SK-N-SH (cell line): Measurements from ENCODE around the gene SLC25A48. TPM values are rescaled to one million over a fixed set of nuclear protein-coding genes. Genes with fewer than 3 reads are reported as not detected.

Experiments
- CTCF ChIA-PET: fragments of 300-600, 350-600 bp; formaldehyde crosslinking; extraction: SDS; loops from one replicate; lab custom pipeline; 2021; lab: Yijun Ruan, JAX
- POLR2A ChIA-PET: fragments of 350-600 bp; sonication (Branson Sonifier 250); formaldehyde crosslinking; extraction: SDS; loops from one replicate; lab custom pipeline; 2020; ENCODE audit warnings: antibody characterized with exemption, inconsistent platforms; lab: Yijun Ruan, JAX
- DNase-seq: peaks from one replicate; pipeline ENCODE4 v3.0.0; 2012
- H2AFZ ChIP-seq: fragments of 200-600 bp; sonication (generic); 2 replicates; pipeline ENCODE4 v1.8.1; 2016; ENCODE audit warnings: antibody characterized with exemption, mild to moderate bottlenecking, low read depth
- H3F3A ChIP-seq: fragments of 200-600 bp; sonication (generic); replicated peaks from 2 replicates; pipeline ENCODE3; 2016; ENCODE audit warnings: antibody characterized with exemption, mild to moderate bottlenecking; ENCODE audit not compliant: insufficient read depth
- H3K27ac ChIP-seq, 2 experiments: fragments of 200-500 bp in 1 of 2; fragments of 200-600 bp in 1 of 2; sonication (Bioruptor generic) in 1 of 2; sonication (generic), shearing (Covaris generic) in 1 of 2; 2 replicates each; pipeline versions ENCODE4 v1.5.1 to v1.6.1; 2014 to 2016; ENCODE audit warnings: low read depth in 2 of 2, inconsistent platforms in 1 of 2, low read length in 1 of 2, mild to moderate bottlenecking in 1 of 2, mixed read lengths in 1 of 2
- H3K27me3 ChIP-seq: fragments of 200-600 bp; sonication (generic), shearing (Covaris generic); 2 replicates; pipeline ENCODE4 v1.6.1; 2016; ENCODE audit warnings: mixed run types; ENCODE audit not compliant: insufficient read depth
- H3K36me3 ChIP-seq, 2 experiments: fragments of 200-500 bp in 1 of 2; fragments of 200-600 bp in 1 of 2; sonication (Bioruptor generic) in 1 of 2; sonication (generic) in 1 of 2; replicated peaks in 1 of 2; 2 replicates each; pipeline versions ENCODE3 to v1.5.1; 2014 to 2016; ENCODE audit warnings: low read length in 1 of 2, mild to moderate bottlenecking in 1 of 2; ENCODE audit not compliant: insufficient read depth in 2 of 2, control insufficient read depth in 1 of 2
- H3K4me1 ChIP-seq, 2 experiments: fragments of 200-500 bp in 1 of 2; fragments of 200-600 bp in 1 of 2; sonication (Bioruptor generic) in 1 of 2; sonication (generic), shearing (Covaris generic) in 1 of 2; 2 replicates each; pipeline versions ENCODE4 v1.5.1 to v1.6.1; 2014 to 2016; ENCODE audit warnings: low read depth in 1 of 2, low read length in 1 of 2, mixed run types in 1 of 2; ENCODE audit not compliant: insufficient read depth in 2 of 2, control insufficient read depth in 1 of 2
- H3K4me2 ChIP-seq: fragments of 200-600 bp; sonication (generic), shearing (Covaris generic); 2 replicates; pipeline ENCODE4 v1.6.1; 2017; ENCODE audit warnings: mixed run types
- H3K4me3 ChIP-seq, 2 experiments: fragments of 200-500 bp in 1 of 2; fragments of 200-600 bp in 1 of 2; sonication (Bioruptor generic) in 1 of 2; sonication (generic), shearing (Covaris generic) in 1 of 2; 2 replicates each; pipeline versions ENCODE4 v1.5.1 to v1.8.1; 2014 to 2016; ENCODE audit warnings: low read depth in 2 of 2, inconsistent platforms in 1 of 2, low read length in 1 of 2, mild to moderate bottlenecking in 1 of 2, mixed read lengths in 1 of 2, moderate library complexity in 1 of 2
- H3K79me2 ChIP-seq: fragments of 200-600 bp; sonication (generic); 2 replicates; pipeline ENCODE4 v1.8.1; 2017; ENCODE audit warnings: mild to moderate bottlenecking; ENCODE audit not compliant: insufficient read depth
- H3K9ac ChIP-seq: fragments of 200-600 bp; sonication (generic); 2 replicates; pipeline ENCODE4 v1.6.1; 2017; ENCODE audit warnings: mixed run types
- H3K9me2 ChIP-seq: fragments of 200-600 bp; sonication (generic); 2 replicates; pipeline ENCODE4 v1.6.1; 2017; ENCODE audit warnings: mixed run types
- H3K9me3 ChIP-seq: fragments of 200-600 bp; sonication (generic); 2 replicates; pipeline ENCODE4 v1.6.1; 2017; ENCODE audit warnings: mixed run types, mild to moderate bottlenecking, moderate library complexity
- H4K20me1 ChIP-seq: fragments of 200-600 bp; sonication (generic); 2 replicates; pipeline ENCODE4 v1.6.1; 2017; ENCODE audit warnings: mild to moderate bottlenecking, mixed run types; ENCODE audit not compliant: insufficient read depth
- ELF1 ChIP-seq: IDR thresholded peaks from 2 replicates; pipeline ENCODE4 v1.4.0; 2012
- EP300 ChIP-seq, 2 experiments: IDR thresholded peaks; 2 replicates each; pipeline versions ENCODE4 v1.4.0 to v1.6.1; 2012; ENCODE audit warnings: borderline replicate concordance in 1 of 2, low read depth in 1 of 2, low read length in 1 of 2
- EZH2phosphoT487 ChIP-seq: fragments of 200-600 bp; sonication (generic); IDR thresholded peaks from 2 replicates; pipeline ENCODE4 v1.6.1; 2017; ENCODE audit warnings: low read depth, mixed run types, mild to moderate bottlenecking, antibody characterized with exemption, moderate library complexity, borderline replicate concordance
- FOSL2 ChIP-seq: IDR thresholded peaks from 2 replicates; pipeline ENCODE4 v1.4.0; 2012; ENCODE audit warnings: low read depth, mild to moderate bottlenecking, moderate library complexity, borderline replicate concordance
- GATA2 ChIP-seq: sonication (generic); formaldehyde crosslinking; IDR thresholded peaks from 2 replicates; pipeline ENCODE4 v1.5.0; 2020; ENCODE audit warnings: mild to moderate bottlenecking, missing genetic modification reagents
- JUND ChIP-seq: IDR thresholded peaks from 2 replicates; pipeline ENCODE4 v1.4.0; 2012
- MXI1 ChIP-seq: IDR thresholded peaks from 2 replicates; pipeline ENCODE4 v1.6.1; 2012; ENCODE audit warnings: mild to moderate bottlenecking, low read depth, low read length, improper control_type of control experiment
- RXRA ChIP-seq: IDR thresholded peaks from 2 replicates; pipeline ENCODE4 v1.4.0; 2012; ENCODE audit warnings: low read depth, mild to moderate bottlenecking, borderline replicate concordance
- SIN3A ChIP-seq: IDR thresholded peaks from 2 replicates; pipeline ENCODE4 v1.6.1; 2012; ENCODE audit warnings: low read depth, mild to moderate bottlenecking, low read length, moderate library complexity, borderline replicate concordance
- SMC3 ChIP-seq: IDR thresholded peaks from 2 replicates; pipeline ENCODE4 v1.6.1; 2012; ENCODE audit warnings: low read depth, low read length, improper control_type of control experiment
- TCF12 ChIP-seq: IDR thresholded peaks from 2 replicates; pipeline ENCODE4 v1.4.0; 2012
- WGBS: methylation state at CpG from one replicate; pipeline ENCODE4 v1.1.6; 2017; ENCODE audit warnings: low lambda C conversion rate; 5-methylcytosine and 5-hydroxymethylcytosine counted together
- polyA plus RNA-seq, 3 experiments: library from polyadenylated mRNA; depleted of rRNA; stranded (reverse); fragments of >200 nt; gene quantifications; 2 replicates each; pipeline ENCODE4 v1.2.3, GENCODE V29; 2012
- TF ChIP-seq, protein P1 (sequence below): IDR thresholded peaks from 2 replicates; pipeline ENCODE4 v1.4.0; 2012; ENCODE audit warnings: low read depth, borderline replicate concordance
- TF ChIP-seq, protein P2 (sequence below): IDR thresholded peaks from 2 replicates; pipeline ENCODE4; 2012
- TF ChIP-seq, protein P3 (sequence below): fragments of 150-350 bp; IDR thresholded peaks from 2 replicates; pipeline ENCODE4 v1.6.1; 2017; ENCODE audit warnings: antibody characterized with exemption, low read length, low read depth, borderline replicate concordance

The SLC25A48 gene
- polyA plus RNA-seq, 1 of the 3 experiments (the other 2 are of a cell fraction) = 0.23 TPM

DNA sequence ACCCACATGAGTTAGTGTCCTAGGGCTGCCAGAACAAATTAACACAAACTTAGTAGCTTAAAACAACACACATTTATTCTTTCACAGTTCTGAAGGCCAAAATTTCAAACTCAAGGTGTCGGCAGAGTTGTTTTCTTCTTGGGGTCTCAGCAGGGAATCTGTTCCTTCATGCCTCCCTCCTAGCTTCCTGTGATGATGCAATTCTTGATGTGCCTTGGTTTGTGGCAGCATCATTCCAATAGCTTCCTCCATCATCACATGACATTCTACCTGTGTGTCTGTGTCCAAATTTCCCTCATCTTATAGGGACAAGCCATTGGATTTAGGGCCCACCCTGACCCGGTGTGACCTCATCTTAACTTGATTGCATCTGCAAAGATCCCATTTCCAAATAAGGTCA lies 12.2 kb upstream of the SLC25A48 start (continued):
- TF ChIP-seq, protein P1, sequence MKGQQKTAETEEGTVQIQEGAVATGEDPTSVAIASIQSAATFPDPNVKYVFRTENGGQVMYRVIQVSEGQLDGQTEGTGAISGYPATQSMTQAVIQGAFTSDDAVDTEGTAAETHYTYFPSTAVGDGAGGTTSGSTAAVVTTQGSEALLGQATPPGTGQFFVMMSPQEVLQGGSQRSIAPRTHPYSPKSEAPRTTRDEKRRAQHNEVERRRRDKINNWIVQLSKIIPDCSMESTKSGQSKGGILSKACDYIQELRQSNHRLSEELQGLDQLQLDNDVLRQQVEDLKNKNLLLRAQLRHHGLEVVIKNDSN = no peak
- TF ChIP-seq ELF1 (no peak), TCF12 (no peak), FOSL2 (no peak)
- TF ChIP-seq, protein P2, sequence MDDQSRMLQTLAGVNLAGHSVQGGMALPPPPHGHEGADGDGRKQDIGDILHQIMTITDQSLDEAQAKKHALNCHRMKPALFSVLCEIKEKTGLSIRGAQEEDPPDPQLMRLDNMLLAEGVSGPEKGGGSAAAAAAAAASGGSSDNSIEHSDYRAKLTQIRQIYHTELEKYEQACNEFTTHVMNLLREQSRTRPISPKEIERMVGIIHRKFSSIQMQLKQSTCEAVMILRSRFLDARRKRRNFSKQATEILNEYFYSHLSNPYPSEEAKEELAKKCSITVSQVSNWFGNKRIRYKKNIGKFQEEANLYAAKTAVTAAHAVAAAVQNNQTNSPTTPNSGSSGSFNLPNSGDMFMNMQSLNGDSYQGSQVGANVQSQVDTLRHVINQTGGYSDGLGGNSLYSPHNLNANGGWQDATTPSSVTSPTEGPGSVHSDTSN = no peak

DNA sequence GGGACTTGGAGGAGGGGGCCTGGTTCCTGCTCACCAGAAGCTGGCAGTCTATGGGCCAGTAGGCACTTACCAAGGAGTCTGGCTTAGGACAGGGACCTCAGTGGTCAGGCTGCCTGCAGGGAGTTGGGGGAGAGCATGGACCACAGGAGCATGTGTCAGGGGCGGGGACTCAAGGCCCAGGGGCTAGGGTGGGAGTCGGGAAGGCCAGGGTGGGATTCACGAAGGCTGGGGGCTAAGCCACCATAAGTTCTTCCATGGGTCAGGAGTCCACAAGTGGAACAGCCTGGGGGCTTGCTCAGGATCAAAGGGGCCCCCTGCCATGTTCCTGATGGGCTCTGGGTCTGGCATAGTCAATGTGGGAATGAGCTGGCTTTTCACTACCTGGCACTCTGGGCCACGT lies 11.5 kb upstream of the SLC25A48 start:
- H3K4me3 ChIP-seq = no peak overlapping the region
- no peaks in the 10 kb centered on the region for H3F3A ChIP-seq
- no peak overlapping the region for H2AFZ ChIP-seq
- no peaks in the 10 kb centered on the region for H3K9me2 ChIP-seq
- 7% methylated on average over 4 of the region's 4 CpGs for WGBS
- H4K20me1 ChIP-seq = no peaks in the 10 kb centered on the region
- no peak overlapping the region for H3K4me2 ChIP-seq
- TF ChIP-seq MXI1 = no peak
- TF ChIP-seq, protein P3, sequence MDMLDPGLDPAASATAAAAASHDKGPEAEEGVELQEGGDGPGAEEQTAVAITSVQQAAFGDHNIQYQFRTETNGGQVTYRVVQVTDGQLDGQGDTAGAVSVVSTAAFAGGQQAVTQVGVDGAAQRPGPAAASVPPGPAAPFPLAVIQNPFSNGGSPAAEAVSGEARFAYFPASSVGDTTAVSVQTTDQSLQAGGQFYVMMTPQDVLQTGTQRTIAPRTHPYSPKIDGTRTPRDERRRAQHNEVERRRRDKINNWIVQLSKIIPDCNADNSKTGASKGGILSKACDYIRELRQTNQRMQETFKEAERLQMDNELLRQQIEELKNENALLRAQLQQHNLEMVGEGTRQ = no peak
- TF ChIP-seq EP300 (IDR thresholded peaks at IDR 0.05; ENCODE audit: borderline replicate concordance in 1 of 2, low read depth in 1 of 2, low read length in 1 of 2) = no peak
- TF ChIP-seq, all 33 proteins: peak for 0
- Histone ChIP-seq H3K27me3 (no peaks in the 10 kb centered on the region), H3K27ac (no peak overlapping the region), H3K4me1 (no peaks in the 10 kb centered on the region), H3K9ac (no peak overlapping the region), H3K9me3 (no peaks in the 10 kb centered on the region), H3K36me3 (no peaks in the 10 kb centered on the region), H3K79me2 (no peaks in the 10 kb centered on the region)
- no peak for DNase-seq
- ChIA-PET CTCF (interaction anchor here (0.8 to 1.9 kb wide), 4 partner anchors 262 to 358 kb away, joined by 3 to 6 read pairs (median 4); no protein-coding TSS in a partner anchor), POLR2A (no interaction called here)

DNA sequence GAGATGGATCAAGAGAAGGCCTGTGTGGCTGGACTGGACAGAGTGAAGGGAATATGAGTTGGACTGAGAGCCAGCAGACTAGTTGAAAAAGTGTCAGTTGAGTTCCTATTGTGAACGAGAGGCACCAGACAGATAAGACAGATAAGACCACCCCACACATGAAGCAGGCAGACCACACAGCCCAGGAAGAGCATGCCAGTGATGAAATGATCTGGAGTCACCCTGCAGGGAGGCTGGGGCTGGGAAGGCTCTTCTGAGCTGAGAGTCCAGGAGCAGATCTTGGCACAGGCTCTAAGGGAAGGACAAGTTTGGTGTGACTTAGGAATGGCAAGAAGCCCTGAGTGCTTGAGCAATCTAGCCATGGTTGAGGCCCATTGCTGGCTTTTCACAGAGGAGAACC lies 10.6 kb upstream of the SLC25A48 start:
- Histone ChIP-seq H3K4me1 (no peaks in the 10 kb centered on the region), H3K4me2 (no peak overlapping the region), H3K4me3 (no peak overlapping the region), H3K79me2 (no peaks in the 10 kb centered on the region), H3K9me2 (no peaks in the 10 kb centered on the region), H2AFZ (no peak overlapping the region), H4K20me1 (no peaks in the 10 kb centered on the region), H3K36me3 (no peaks in the 10 kb centered on the region), H3K9ac (no peak overlapping the region), H3F3A (no peaks in the 10 kb centered on the region), H3K27ac (no peak overlapping the region), H3K9me3 (no peaks in the 10 kb centered on the region), H3K27me3 (peaks cover 7% of the 10 kb centered on the region; the same call in 1 of the 2 replicates)
- TF ChIP-seq, protein P3 = no peak
- TF ChIP-seq SIN3A = no peak
- TF ChIP-seq, protein P2 = no peak
- TF ChIP-seq EZH2phosphoT487 = no peak
- no peak for TF ChIP-seq JUND
- TF ChIP-seq SMC3 = no peak
- TF ChIP-seq, protein P1 = no peak
- TF ChIP-seq RXRA = no peak
- TF ChIP-seq GATA2 (CRISPR knock-in tag) = no peak
- ChIA-PET POLR2A (no interaction called here), CTCF (interaction anchor here (1.4 kb wide), 1 partner anchor 11 kb away, joined by 4 read pairs; no protein-coding TSS in a partner anchor)
- WGBS = 27% methylated on average over 1 of the region's 1 CpG
- no peak for DNase-seq
